A549 (cell line): ENCODE data around the gene RBKS. TPM values are rescaled to one million over a fixed set of nuclear protein-coding genes. Genes with fewer than 3 reads are reported as not detected.

Experiments used
- ATAC-seq, 2 experiments: fragments of 200-7000 bp in 1 of 2; fragments of >200 bp in 1 of 2; cut with Nextera tagmentation in 1 of 2; cut with Tn5 transposase in 1 of 2; 3 replicates each; pipeline versions ENCODE4 v1.8.0 to v1.9.1; 2018 to 2020; ENCODE audit warnings: mild to moderate bottlenecking in 1 of 2, moderate library complexity in 1 of 2
- CTCF ChIA-PET: fragments of 300-600 bp; sonication (Branson Sonifier 250); formaldehyde crosslinking; extraction: SDS; loops from one replicate; lab custom pipeline; 2021; ENCODE audit warnings: antibody characterized with exemption, inconsistent platforms; lab: Yijun Ruan, JAX
- POLR2A ChIA-PET: fragments of 350-600 bp; formaldehyde crosslinking; extraction: SDS; loops from one replicate; lab custom pipeline; 2021; ENCODE audit warnings: antibody characterized with exemption, inconsistent platforms; lab: Yijun Ruan, JAX
- DNase-seq, 2 experiments: peaks; one replicate each; pipeline versions ENCODE4 v3.0.0 to v3.0.0-alpha.2; 2011 to 2016; ENCODE audit warnings: low read depth in 1 of 2, low spot score in 1 of 2
- FAIRE-seq: peaks from 2 replicates; lab custom pipeline; 2011; peaks lifted over from hg19 to GRCh38; lab: Jason Lieb, UNC
- H3K27ac ChIP-seq, 2 experiments: fragments of >200 bp; sonication (Bioruptor Twin); formaldehyde crosslinking; 3 replicates each; pipeline ENCODE4 v1.5.1; 2016 to 2017
- H3K4me1 ChIP-seq: fragments of >200 bp; sonication (Bioruptor Twin); formaldehyde crosslinking; 3 replicates; pipeline ENCODE4 v1.6.1; 2016
- H3K4me2 ChIP-seq: fragments of >200 bp; sonication (Bioruptor Twin); formaldehyde crosslinking; 3 replicates; pipeline ENCODE4 v1.6.1; 2016
- H3K4me3 ChIP-seq: fragments of >200 bp; sonication (Bioruptor Twin); formaldehyde crosslinking; 3 replicates; pipeline ENCODE4 v1.5.1; 2016
- H3K9me3 ChIP-seq: fragments of >200 bp; sonication (Bioruptor Twin); formaldehyde crosslinking; 3 replicates; pipeline ENCODE4 v1.6.1; 2016
- ATOH8 ChIP-seq: fragments of 250-450 bp; sonication (Bioruptor Pico); IDR thresholded peaks from 2 replicates; pipeline ENCODE4 v1.5.0; 2020; ENCODE audit warnings: low read depth, mild to moderate bottlenecking, moderate library complexity
- CBX8 ChIP-seq: fragments of 200-600 bp; sonication (generic); IDR thresholded peaks from 2 replicates; pipeline ENCODE4 v1.6.1; 2016
- CHD4 ChIP-seq: fragments of 200-600 bp; sonication (generic); IDR thresholded peaks from 2 replicates; pipeline ENCODE4 v1.6.1; 2016; ENCODE audit warnings: antibody characterized with exemption, mild to moderate bottlenecking, borderline replicate concordance
- E2F6 ChIP-seq: IDR thresholded peaks from 2 replicates; pipeline ENCODE4 v1.6.1; 2012; ENCODE audit warnings: low read depth, borderline replicate concordance
- ELK1 ChIP-seq: fragments of 150-350 bp; IDR thresholded peaks from 2 replicates; pipeline ENCODE4 v1.6.1; 2014; ENCODE audit warnings: low read depth, mild to moderate bottlenecking, low read length
- FOSL2 ChIP-seq, 2 experiments: fragments of 450-650 bp in 1 of 2; fragments of >200 bp in 1 of 2; sonication (Bioruptor Twin) in 1 of 2; formaldehyde crosslinking; IDR thresholded peaks; 2 replicates each; pipeline versions ENCODE4 v1.5.0 to v1.6.1; 2016 to 2020; ENCODE audit warnings: mild to moderate bottlenecking in 1 of 2, moderate library complexity in 1 of 2
- HES2 ChIP-seq: fragments of >200 bp; sonication (Bioruptor Twin); formaldehyde crosslinking; IDR thresholded peaks from 2 replicates; pipeline ENCODE4 v1.6.1; 2016
- HOXA7 ChIP-seq: fragments of 250-450 bp; sonication (Bioruptor Pico); IDR thresholded peaks from 2 replicates; pipeline ENCODE4 v1.5.0; 2020; ENCODE audit warnings: mild to moderate bottlenecking, moderate library complexity
- JUNB ChIP-seq: fragments of >200 bp; sonication (Bioruptor Twin); formaldehyde crosslinking; IDR thresholded peaks from 2 replicates; pipeline ENCODE4 v1.6.1; 2016
- KDM1A ChIP-seq: fragments of 200-600 bp; sonication (generic); IDR thresholded peaks from 2 replicates; pipeline ENCODE4 v1.6.1; 2016; ENCODE audit warnings: low read depth, mild to moderate bottlenecking
- NR3C1 ChIP-seq: fragments of >200 bp; sonication (Bioruptor Twin); formaldehyde crosslinking; IDR thresholded peaks from 3 replicates; pipeline ENCODE4 v1.6.1; 2017
- PBX3 ChIP-seq: IDR thresholded peaks from 2 replicates; pipeline ENCODE4 v1.6.1; 2012
- PHF8 ChIP-seq: fragments of 200-600 bp; sonication (generic); IDR thresholded peaks from 2 replicates; pipeline ENCODE4 v1.6.1; 2016; ENCODE audit warnings: low read depth, mild to moderate bottlenecking, antibody characterized with exemption, moderate library complexity, borderline replicate concordance
- RAD21 ChIP-seq, 2 experiments: fragments of >200 bp in 1 of 2; sonication (Bioruptor Twin) in 1 of 2; formaldehyde crosslinking in 1 of 2; IDR thresholded peaks in 1 of 2; conservative IDR thresholded peaks in 1 of 2; 2 replicates in 1 of 2; 3 replicates in 1 of 2; pipeline ENCODE4 v1.6.1; 2012 to 2018; ENCODE audit warnings: inconsistent platforms in 1 of 2
- RCOR1 ChIP-seq: fragments of 150-350 bp; IDR thresholded peaks from 2 replicates; pipeline ENCODE4 v1.6.1; 2014; ENCODE audit warnings: antibody characterized with exemption, low read length, low read depth
- REST ChIP-seq: fragments of 200-600 bp; sonication (generic); IDR thresholded peaks from 2 replicates; pipeline ENCODE4 v1.6.1; 2016; ENCODE audit warnings: antibody characterized with exemption, mild to moderate bottlenecking, moderate library complexity
- RNF2 ChIP-seq: fragments of 200-600 bp; sonication (generic); IDR thresholded peaks from 2 replicates; pipeline ENCODE4 v1.6.1; 2016; ENCODE audit warnings: low read depth, mild to moderate bottlenecking, antibody characterized with exemption, moderate library complexity, borderline replicate concordance
- SREBF2 ChIP-seq: fragments of 450-650 bp; IDR thresholded peaks from 2 replicates; pipeline ENCODE4 v1.6.1; 2014; ENCODE audit warnings: mild to moderate bottlenecking, moderate library complexity
- TFCP2L1 ChIP-seq: fragments of 250-450 bp; sonication (Bioruptor Pico); IDR thresholded peaks from 2 replicates; pipeline ENCODE4 v1.5.0; 2021; ENCODE audit warnings: mild to moderate bottlenecking
- ZFP36 ChIP-seq: fragments of 450-650 bp; IDR thresholded peaks from 2 replicates; pipeline ENCODE4 v1.6.1; 2014; ENCODE audit warnings: borderline replicate concordance; ENCODE audit not compliant: partially characterized antibody
- ZNF302 ChIP-seq: fragments of 250-450 bp; sonication (Bioruptor Pico); IDR thresholded peaks from 2 replicates; pipeline ENCODE4 v1.9.0; 2021; ENCODE audit warnings: inconsistent platforms, mild to moderate bottlenecking, moderate library complexity
- WGBS: methylation state at CpG from one replicate; pipeline ENCODE4 v1.1.6; 2017; ENCODE audit errors: missing lambda C conversion rate; 5-methylcytosine and 5-hydroxymethylcytosine counted together
- polyA plus RNA-seq, 4 experiments: library from polyadenylated mRNA; depleted of rRNA in 3 of 4; stranded (reverse); fragments of >200 nt; fragmentation: RNase III in 1 of 4; extraction: RNeasy Plus Mini Kit Qiagen cat#74134 plus additional on column Dnase treatment in 1 of 4; gene quantifications; 2 replicates in 3 of 4; 3 replicates in 1 of 4; pipeline ENCODE4 v1.2.3, GENCODE V29; 2011 to 2017

RBKS gene
- polyA plus RNA-seq, 2 of the 4 experiments (the other 2 are of a cell fraction) = 7.6 to 8.5 TPM

- TF ChIP-seq SREBF2 = no peak
- no peak for TF ChIP-seq FOSL2 (IDR thresholded peaks at IDR 0.05)
- peak; percentile 73 for TF ChIP-seq FOSL2 (CRISPR knock-in tag; IDR thresholded peaks at IDR 0.05)
- no peak for TF ChIP-seq NR3C1
- no peak for TF ChIP-seq RCOR1
- no peak for TF ChIP-seq KDM1A
- TF ChIP-seq RAD21 (conservative IDR thresholded peaks at IDR 0.05 in 1 of 2, IDR thresholded peaks at IDR 0.05 in 1 of 2) = no peak
- no peak for TF ChIP-seq ZNF302 (CRISPR knock-in tag)
- TF ChIP-seq HOXA7 (CRISPR knock-in tag) = no peak
- TF ChIP-seq JUNB = 0 out of 2 replicates have a peak, but pooled peaks have one; percentile 30
- no peak for TF ChIP-seq PBX3
- no peak for TF ChIP-seq ATOH8 (CRISPR knock-in tag)
- TF ChIP-seq E2F6 = no peak
- no peak for TF ChIP-seq REST
Measured at GRCh38 chr2:27855476-27855875, 34.7 kb downstream of the RBKS start (continued).

GRCh38 chr2:27854229-27854862, 35.8 kb downstream of the RBKS start:
- ATAC-seq (no peak), FAIRE-seq (no peak), DNase-seq (no peak)
- Histone ChIP-seq H3K4me2 (no peak overlapping the region), H3K4me1 (peaks cover 23% of the 10 kb centered on the region), H3K9me3 (peaks cover 16% of the 10 kb centered on the region; the same call in 2 of the 3 replicates), H3K27ac (peak overlapping the region in 1 of 2 experiments; percentile 75; a peak in 2 of 6 replicates), H3K4me3 (no peak overlapping the region)
- TF ChIP-seq RCOR1 (no peak), CHD4 (no peak), PHF8 (no peak), RNF2 (no peak), TFCP2L1 (CRISPR knock-in tag) (no peak), PBX3 (no peak), ATOH8 (CRISPR knock-in tag) (no peak), ELK1 (no peak), CBX8 (no peak), HES2 (no peak), RAD21 (conservative IDR thresholded peaks at IDR 0.05 in 1 of 2, IDR thresholded peaks at IDR 0.05 in 1 of 2) (no peak), REST (no peak), ZFP36 (no peak)
- 69% methylated on average over 3 of the region's 3 CpGs for WGBS
- CTCF ChIA-PET = interaction anchor here (0.7 to 1.1 kb wide), 2 partner anchors 10 to 536 kb away, joined by 3 to 4 read pairs; no protein-coding TSS in a partner anchor
- POLR2A ChIA-PET = no interaction called here
